ENCODE data around the gene COBL. TPM values are rescaled to one million over a fixed set of nuclear protein-coding genes. Genes with fewer than 3 reads are reported as not detected.

COBL gene
- total RNA-seq, 2 experiments from 2014 or later: not detected

DNA sequence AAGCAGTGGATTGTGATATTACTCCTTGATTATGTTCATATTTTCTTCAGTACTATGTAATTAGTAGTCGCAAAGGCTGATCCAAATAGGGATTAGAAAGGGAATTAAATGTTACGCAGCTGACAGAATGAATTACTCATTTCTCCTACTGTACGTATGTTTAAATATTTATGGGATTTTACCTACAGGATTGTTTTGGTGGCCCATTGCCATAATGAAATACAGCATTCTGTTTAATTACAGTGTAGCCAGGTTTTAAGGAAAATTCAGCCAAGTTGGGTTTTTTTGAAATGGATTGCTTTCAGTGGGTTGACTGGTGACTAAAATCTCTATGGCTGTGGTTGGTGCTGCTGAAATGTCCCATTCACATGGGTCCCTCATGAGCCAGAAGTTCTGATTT lies 336.2 kb downstream of the COBL start:
- Mint-ChIP-seq H3K27ac (no peak overlapping the region), H3K4me1 (ENCODE audit: low read depth) (no peaks in the 10 kb centered on the region), H3K9me3 (ENCODE audit: insufficient read depth) (no peaks in the 10 kb centered on the region), H3K27me3 (ENCODE audit: low read depth) (no peaks in the 10 kb centered on the region), H3K4me3 (no peak overlapping the region), H3K36me3 (ENCODE audit: low read depth) (no peaks in the 10 kb centered on the region)
- ATAC-seq (no peak), DNase-seq (no peak)
- ChIA-PET POLR2A (no interaction called here), CTCF (interaction anchor here (1.6 kb wide), 1 partner anchor 14 kb away, joined by 3 read pairs; no protein-coding TSS in a partner anchor)

GRCh38 chr7:50978633-50979215 lies 337.9 kb downstream of the COBL start:
- no peak for ATAC-seq
- DNase-seq: no peak
- Mint-ChIP-seq H3K9me3 (ENCODE audit: insufficient read depth) (no peaks in the 10 kb centered on the region), H3K27me3 (ENCODE audit: low read depth) (no peaks in the 10 kb centered on the region), H3K36me3 (ENCODE audit: low read depth) (no peaks in the 10 kb centered on the region), H3K4me3 (no peak overlapping the region), H3K27ac (no peak overlapping the region), H3K4me1 (ENCODE audit: low read depth) (peaks cover 5% of the 10 kb centered on the region)
- ChIA-PET CTCF (interaction anchor here (0.8 to 1.0 kb wide), 3 partner anchors 12 to 184 kb away, joined by 3 to 4 read pairs (median 3); no protein-coding TSS in a partner anchor), POLR2A (no interaction called here)

DNA sequence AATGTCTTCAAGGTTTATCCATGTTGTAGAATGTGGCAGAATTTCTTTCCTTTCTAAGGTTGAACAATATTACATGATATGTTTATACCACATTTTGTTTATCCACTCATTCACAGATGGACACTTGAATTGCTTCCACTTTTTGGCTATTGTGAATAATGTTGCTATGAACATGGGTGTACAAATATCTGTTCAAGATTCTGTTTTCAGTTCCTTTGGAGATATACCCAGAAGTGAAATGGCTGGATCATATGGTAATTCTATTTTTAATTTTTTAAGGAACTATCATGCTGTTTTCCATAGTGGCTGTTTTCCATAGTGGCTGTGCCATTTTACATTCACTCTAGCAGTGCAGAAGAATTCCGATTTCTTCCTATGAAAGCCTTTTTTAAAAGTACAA lies 339.2 kb downstream of the COBL start:
- no peaks in the 10 kb centered on the region for H3K9me3 Mint-ChIP-seq (ENCODE audit: insufficient read depth)
- no peak overlapping the region for H3K27ac Mint-ChIP-seq
- H3K4me1 Mint-ChIP-seq (ENCODE audit: low read depth): peaks cover 5% of the 10 kb centered on the region
- DNase-seq (no peak), ATAC-seq (no peak)
- H3K4me3 Mint-ChIP-seq: no peak overlapping the region
- CTCF ChIA-PET: no interaction called here
- POLR2A ChIA-PET: no interaction called here
- no peaks in the 10 kb centered on the region for H3K27me3 Mint-ChIP-seq (ENCODE audit: low read depth)
- H3K36me3 Mint-ChIP-seq (ENCODE audit: low read depth): no peaks in the 10 kb centered on the region

- peaks cover 5% of the 10 kb centered on the region for H3K4me1 Mint-ChIP-seq (ENCODE audit: low read depth)
- no peak overlapping the region for H3K27ac Mint-ChIP-seq
- ATAC-seq (no peak), DNase-seq (no peak)
- no peaks in the 10 kb centered on the region for H3K9me3 Mint-ChIP-seq (ENCODE audit: insufficient read depth)
- ChIA-PET POLR2A (no interaction called here), CTCF (no interaction called here)
- no peaks in the 10 kb centered on the region for H3K36me3 Mint-ChIP-seq (ENCODE audit: low read depth)
- no peak overlapping the region for H3K4me3 Mint-ChIP-seq
- H3K27me3 Mint-ChIP-seq (ENCODE audit: low read depth): no peaks in the 10 kb centered on the region
These were observed 340.5 kb downstream of the COBL start for GRCh38 chr7:50976064-50976463.

GRCh38 chr7:50974240-50974639 lies 342.4 kb downstream of the COBL start:
- ATAC-seq (no peak), DNase-seq (no peak)
- Mint-ChIP-seq H3K36me3 (ENCODE audit: low read depth) (no peaks in the 10 kb centered on the region), H3K9me3 (ENCODE audit: insufficient read depth) (no peaks in the 10 kb centered on the region), H3K27me3 (ENCODE audit: low read depth) (no peaks in the 10 kb centered on the region), H3K27ac (no peak overlapping the region), H3K4me3 (no peak overlapping the region), H3K4me1 (ENCODE audit: low read depth) (peaks cover 5% of the 10 kb centered on the region)
- CTCF ChIA-PET: no interaction called here
- POLR2A ChIA-PET: no interaction called here

DNA sequence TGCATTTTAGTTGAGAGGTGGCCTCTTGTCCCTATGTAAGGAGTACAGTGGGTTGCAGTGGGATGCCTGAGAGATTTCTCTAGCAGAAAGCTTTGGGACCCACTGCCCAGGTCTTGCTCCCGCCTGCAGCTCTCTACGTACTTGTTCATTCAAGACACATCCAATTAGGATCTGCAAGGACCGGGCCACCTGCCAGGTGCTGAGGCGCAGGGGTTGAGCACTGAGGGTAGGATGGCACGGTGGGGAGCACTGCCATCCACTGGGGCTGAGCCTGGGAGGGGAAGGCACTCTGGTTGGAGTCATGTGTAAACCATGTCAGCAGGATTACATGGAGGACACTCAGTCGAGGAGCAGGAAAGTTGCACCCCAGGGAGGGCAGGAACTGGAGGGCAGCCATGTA lies 342.8 kb downstream of the COBL start:
- Mint-ChIP-seq H3K4me3 (no peak overlapping the region), H3K36me3 (ENCODE audit: low read depth) (no peaks in the 10 kb centered on the region), H3K27me3 (ENCODE audit: low read depth) (no peaks in the 10 kb centered on the region), H3K4me1 (ENCODE audit: low read depth) (peaks cover 5% of the 10 kb centered on the region), H3K9me3 (ENCODE audit: insufficient read depth) (no peaks in the 10 kb centered on the region), H3K27ac (no peak overlapping the region)
- ATAC-seq (no peak), DNase-seq (no peak)
- POLR2A ChIA-PET: no interaction called here
- CTCF ChIA-PET: no interaction called here

DNA sequence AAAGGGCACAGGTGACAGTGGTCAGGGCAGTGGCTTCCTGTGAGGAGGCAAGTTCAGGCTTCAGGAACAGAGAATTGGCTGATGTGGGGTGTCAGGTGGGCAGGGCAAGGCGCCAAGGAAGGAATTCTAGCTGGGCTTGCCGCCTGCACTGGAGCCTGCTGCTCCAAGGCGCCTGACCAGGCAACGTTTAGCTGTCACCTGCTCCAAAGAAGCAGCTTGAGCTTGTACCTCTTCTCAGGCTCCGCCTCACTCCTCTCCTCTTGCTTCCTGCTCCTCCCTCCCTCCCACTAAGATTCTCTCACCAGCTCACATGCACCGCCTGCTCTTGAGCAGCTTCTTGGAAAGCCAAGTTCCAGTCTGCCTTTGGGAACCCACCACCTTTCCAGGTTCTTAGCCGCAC lies 346.5 kb downstream of the COBL start:
- Mint-ChIP-seq H3K36me3 (ENCODE audit: low read depth) (no peaks in the 10 kb centered on the region), H3K9me3 (ENCODE audit: insufficient read depth) (no peaks in the 10 kb centered on the region), H3K27me3 (ENCODE audit: low read depth) (no peaks in the 10 kb centered on the region), H3K4me3 (no peak overlapping the region), H3K4me1 (ENCODE audit: low read depth) (peaks cover 5% of the 10 kb centered on the region), H3K27ac (no peak overlapping the region)
- ATAC-seq (no peak), DNase-seq (no peak)
- CTCF ChIA-PET: no interaction called here
- POLR2A ChIA-PET: no interaction called here

Measured in activated CD8-positive, alpha-beta T cell treated with anti-CD3 and anti-CD28 coated beads, Interleukin-2, amount 10 ng/mL, durations not matched to agents 7 days and 5 days (primary cell).